Adrenal gland (tissue), 12 donors: ENCODE results near the gene WFS1. TPM values are rescaled to one million over a fixed set of nuclear protein-coding genes. Genes with fewer than 3 reads are reported as not detected.

Experiments
- DNase-seq, 7 donors: peaks; one replicate each; pipeline ENCODE4 v3.0.0-alpha.2; 2019 to 2020
- H3K27ac ChIP-seq, 5 donors: fragments of 200-600 bp; sonication (generic) in 4 of 5; 1 replicate in 3 of 5; 2 replicates in 2 of 5; pipeline versions ENCODE4 v1.5.1 to v1.8.0; 2016 to 2020; ENCODE audit warnings: mild to moderate bottlenecking in 1 of 5
- H3K27me3 ChIP-seq: fragments of 200-600 bp; 2 replicates; pipeline ENCODE4 v1.8.0; 2021
- H3K36me3 ChIP-seq, 2 donors: fragments of 200-600 bp; replicated peaks in 1 of 2; 1 replicate in 1 of 2; 2 replicates in 1 of 2; pipeline versions ENCODE4 v1.5.1 to v1.8.0; 2018 to 2022
- H3K4me1 ChIP-seq, 2 donors: fragments of 200-600 bp; replicated peaks in 1 of 2; 1 replicate in 1 of 2; 2 replicates in 1 of 2; pipeline versions ENCODE4 v1.5.1 to v1.8.0; 2018 to 2021
- H3K4me3 ChIP-seq, 4 donors: fragments of 200-600 bp; sonication (generic) in 3 of 4; one replicate each; pipeline ENCODE4 v1.5.1; 2016 to 2018
- H3K9me3 ChIP-seq, 3 donors: fragments of 200-600 bp; sonication (generic) in 1 of 3; replicated peaks in 1 of 3; 1 replicate in 2 of 3; 2 replicates in 1 of 3; pipeline versions ENCODE4 v1.5.1 to v1.8.0; 2016 to 2021
- CTCF ChIP-seq, 6 experiments: fragments of 450-650 bp in 4 of 6; fragments of 200-600 bp in 2 of 6; sonication (generic) in 1 of 6; IDR thresholded peaks; 1 replicate in 5 of 6; 2 replicates in 1 of 6; pipeline versions ENCODE4 v1.5.1 to v1.8.0; 2016 to 2021; ENCODE audit warnings: antibody characterized with exemption in 6 of 6, mild to moderate bottlenecking in 2 of 6, moderate library complexity in 1 of 6
- POLR2A ChIP-seq, 2 donors: fragments of 450-650 bp; IDR thresholded peaks; one replicate each; pipeline ENCODE4 v1.6.1; 2017; ENCODE audit warnings: antibody characterized with exemption in 2 of 2, mild to moderate bottlenecking in 2 of 2, moderate library complexity in 1 of 2
- WGBS, 4 donors: extraction: QIAGEN DNeasy Blood & Tissue Kit in 2 of 4; methylation state at CpG; one replicate each; pipeline versions ENCODE4 v1.1.5 to v1.1.7; 2013 to 2017; 5-methylcytosine and 5-hydroxymethylcytosine counted together
- intact Hi-C, 2 donors: fragments of 100-400 bp; cut with DNase I; formaldehyde crosslinking; loops; one replicate each; pipeline versions ENCODE4 v1.14.1 to v1.15.0; 2022 to 2023
- polyA plus RNA-seq, 3 donors: library from polyadenylated mRNA; stranded (reverse); fragments of 200-250 nt in 2 of 3; fragments of 350-450 nt in 1 of 3; fragmentation: Illumina TruSeq in 1 of 3; extraction: RNeasy Lipid Tissue Mini Kit (QIAGEN cat#74804) in 1 of 3; gene quantifications; one replicate each; pipeline ENCODE4 v1.2.3, GENCODE V29; 2013 to 2014
- total RNA-seq, 9 donors: library from RNA; depleted of rRNA in 4 of 9; stranded (reverse); fragments of >200 nt in 4 of 9; fragments of 120-200 nt in 1 of 9; fragmentation: NEBNext Ultra II Directional in 1 of 9; extraction: Animal tissue kit (Norgen Biotek cat#: 25700) in 1 of 9; gene quantifications; one replicate each; pipeline versions ENCODE4 v1.1.0 to v1.2.4, GENCODE V29; 2013 to 2023
- donor health status: healthy with polysubstance abuse.
- donor health status: Bipolar disorder and iron deficiency.
- donor health status: DM: yes; HTN: yes; CAD: no.
- donor health status: DM: no; HTN: no; CAD: no.
- donor health status: DM: no; HTN: no; CAD: no.
- donor health status: DM: yes; HTN: yes; CAD: no.

Gene WFS1
- total and polyA plus RNA-seq, 12 donors: 20.8 to 64.4 (median 33.1) TPM

- Histone ChIP-seq H3K27me3 (no peaks in the 10 kb centered on the region), H3K4me3 (no peak overlapping the region), H3K4me1 (no peaks in the 10 kb centered on the region), H3K9me3 (no peaks in the 10 kb centered on the region), H3K27ac (no peak overlapping the region), H3K36me3 (no peaks in the 10 kb centered on the region)
- no peak for DNase-seq
- WGBS, 4 donors: 65 to 73% (median 70%) methylated on average over 6 of the region's 6 CpGs
- no peak for TF ChIP-seq CTCF (IDR thresholded peaks at IDR 0.05)
- intact Hi-C loops: loop anchor here (5.0 to 10.0 kb wide), 2 partner anchors 212 to 215 kb away; no protein-coding TSS in a partner anchor
These were observed 63.0 kb downstream of the WFS1 start for GRCh38 chr4:6332669-6333050.

GRCh38 chr4:6333301-6334202, 63.9 kb downstream of the WFS1 start:
- peak in 1 of 6 experiments; percentile 15 for TF ChIP-seq CTCF (IDR thresholded peaks at IDR 0.05)
- TF ChIP-seq POLR2A (IDR thresholded peaks at IDR 0.05): no peak
- Histone ChIP-seq H3K4me3 (no peak overlapping the region), H3K9me3 (no peaks in the 10 kb centered on the region), H3K36me3 (no peaks in the 10 kb centered on the region), H3K27me3 (peaks cover 5% of the 10 kb centered on the region), H3K4me1 (no peaks in the 10 kb centered on the region), H3K27ac (no peak overlapping the region)
- WGBS, 4 donors: 86 to 96% (median 88%) methylated on average over 14 to 19 of the region's 19 CpGs
- intact Hi-C loops: loop anchor here (5.0 to 10.0 kb wide), 2 partner anchors 211 to 214 kb away; no protein-coding TSS in a partner anchor
- no peak for DNase-seq

GRCh38 chr4:6334203-6334887, 64.7 kb downstream of the WFS1 start:
- no peaks in the 10 kb centered on the region for H3K4me1 ChIP-seq
- intact Hi-C loops: loop anchor here (5.0 to 10.0 kb wide), 2 partner anchors 210 to 213 kb away; no protein-coding TSS in a partner anchor
- no peaks in the 10 kb centered on the region for H3K9me3 ChIP-seq
- H3K27me3 ChIP-seq: peaks cover 10% of the 10 kb centered on the region
- WGBS, 4 donors: 58 to 85% (median 60%) methylated on average over 4 to 5 of the region's 5 CpGs
- H3K27ac ChIP-seq: no peak overlapping the region
- no peak overlapping the region for H3K4me3 ChIP-seq
- DNase-seq: no peak
- no peaks in the 10 kb centered on the region for H3K36me3 ChIP-seq
- no peak for TF ChIP-seq POLR2A (IDR thresholded peaks at IDR 0.05)
- no peak for TF ChIP-seq CTCF (IDR thresholded peaks at IDR 0.05)

GRCh38 chr4:6335040-6335590, 65.5 kb downstream of the WFS1 start:
- 58 to 73% (median 66%) methylated on average over 12 of the region's 12 CpGs for WGBS, 4 donors
- H3K4me3 ChIP-seq: no peak overlapping the region
- peaks cover 11% of the 10 kb centered on the region for H3K27me3 ChIP-seq
- H3K9me3 ChIP-seq: no peaks in the 10 kb centered on the region
- H3K4me1 ChIP-seq: no peaks in the 10 kb centered on the region
- H3K36me3 ChIP-seq: no peaks in the 10 kb centered on the region
- intact Hi-C loops: loop anchor here in 1 of 2 donors (10.0 kb wide), 1 partner anchor 210 kb away; no protein-coding TSS in a partner anchor
- TF ChIP-seq CTCF (IDR thresholded peaks at IDR 0.05) (no peak), POLR2A (IDR thresholded peaks at IDR 0.05) (no peak)
- DNase-seq: no peak
- H3K27ac ChIP-seq: no peak overlapping the region
